ENCODE results near the gene ZNF629.

GRCh38 chr16:30740364-30741251 is 46.4 kb downstream of the ZNF629 start:
- TF ChIP-seq, protein P1, sequence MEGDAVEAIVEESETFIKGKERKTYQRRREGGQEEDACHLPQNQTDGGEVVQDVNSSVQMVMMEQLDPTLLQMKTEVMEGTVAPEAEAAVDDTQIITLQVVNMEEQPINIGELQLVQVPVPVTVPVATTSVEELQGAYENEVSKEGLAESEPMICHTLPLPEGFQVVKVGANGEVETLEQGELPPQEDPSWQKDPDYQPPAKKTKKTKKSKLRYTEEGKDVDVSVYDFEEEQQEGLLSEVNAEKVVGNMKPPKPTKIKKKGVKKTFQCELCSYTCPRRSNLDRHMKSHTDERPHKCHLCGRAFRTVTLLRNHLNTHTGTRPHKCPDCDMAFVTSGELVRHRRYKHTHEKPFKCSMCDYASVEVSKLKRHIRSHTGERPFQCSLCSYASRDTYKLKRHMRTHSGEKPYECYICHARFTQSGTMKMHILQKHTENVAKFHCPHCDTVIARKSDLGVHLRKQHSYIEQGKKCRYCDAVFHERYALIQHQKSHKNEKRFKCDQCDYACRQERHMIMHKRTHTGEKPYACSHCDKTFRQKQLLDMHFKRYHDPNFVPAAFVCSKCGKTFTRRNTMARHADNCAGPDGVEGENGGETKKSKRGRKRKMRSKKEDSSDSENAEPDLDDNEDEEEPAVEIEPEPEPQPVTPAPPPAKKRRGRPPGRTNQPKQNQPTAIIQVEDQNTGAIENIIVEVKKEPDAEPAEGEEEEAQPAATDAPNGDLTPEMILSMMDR (IDR thresholded peaks at IDR 0.05; ENCODE audit: low read length) = no peak
- no peak for TF ChIP-seq EZH2phosphoT487 (IDR thresholded peaks at IDR 0.05; ENCODE audit: low read length)
